GM12892 (cell line): Measurements from ENCODE around the gene TFPI2.

Experiments
- DNase-seq: peaks from one replicate; pipeline ENCODE4 v3.0.0; 2011; ENCODE audit not compliant: insufficient read length
- FAIRE-seq: peaks from 2 replicates; lab custom pipeline; 2011; peaks lifted over from hg19 to GRCh38; lab: Jason Lieb, UNC
- POLR2A ChIP-seq: IDR thresholded peaks from 2 replicates; pipeline ENCODE4 v1.6.1; 2011; ENCODE audit warnings: low read depth, low read length, control low read depth
- POLR2AphosphoS5 ChIP-seq: IDR thresholded peaks from 2 replicates; pipeline ENCODE4 v1.6.1; 2011; ENCODE audit warnings: low read depth, low read length, control low read depth
- TAF1 ChIP-seq: IDR thresholded peaks from 2 replicates; pipeline ENCODE4 v1.6.1; 2011; ENCODE audit warnings: low read depth, mild to moderate bottlenecking, control low read depth, low read length, borderline replicate concordance

TFPI2 gene

GRCh38 chr7:93837245-93837644, 53.3 kb downstream of the TFPI2 start:
- FAIRE-seq (no peak), DNase-seq (no peak)
- no peak for TF ChIP-seq POLR2AphosphoS5
- TF ChIP-seq TAF1, result no peak

- DNase-seq (no peak), FAIRE-seq (no peak)
- TF ChIP-seq TAF1, result no peak
- TF ChIP-seq POLR2A, result no peak
- TF ChIP-seq POLR2AphosphoS5, result no peak
Observed at GRCh38 chr7:93836116-93836515, 54.4 kb downstream of the TFPI2 start.

DNA sequence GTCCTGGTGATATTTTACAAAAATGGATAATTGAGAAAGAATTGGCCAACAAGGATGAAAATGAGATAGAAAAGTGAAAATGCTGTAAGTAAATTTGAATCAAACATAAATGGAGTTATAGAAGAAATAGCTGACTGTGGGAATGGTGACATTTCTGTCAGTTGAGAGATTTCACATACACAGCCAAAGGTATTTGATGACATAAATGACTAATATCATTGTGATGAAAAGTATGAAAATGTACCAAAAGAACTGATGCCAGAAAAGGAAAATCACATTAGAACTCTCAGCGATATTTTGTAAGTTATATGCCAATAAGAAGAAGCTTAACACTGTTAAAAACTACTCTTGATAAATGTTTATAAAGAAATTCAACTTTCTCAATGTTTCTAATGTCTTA, 54.9 kb downstream of the TFPI2 start:
- DNase-seq (no peak), FAIRE-seq (no peak)
- no peak for TF ChIP-seq POLR2AphosphoS5
- no peak for TF ChIP-seq TAF1
- no peak for TF ChIP-seq POLR2A
